Endothelial cell of umbilical vein (primary cell): Measurements from ENCODE around the gene CMTR2. TPM values are rescaled to one million over a fixed set of nuclear protein-coding genes. Genes with fewer than 3 reads are reported as not detected.

Experiments used
- BruUV-seq: library from RNA; stranded (reverse); fragments of 400-500 nt; replicated peaks from 2 replicates; lab custom pipeline; 2021; lab: Mats Ljungman, UMichigan
- CTCF ChIA-PET: fragments of 300-600, 350-600 bp; sonication (Branson Sonifier 250); formaldehyde crosslinking; loops from one replicate; lab custom pipeline; 2021; ENCODE audit warnings: antibody characterized with exemption, inconsistent platforms; lab: Charles Lee
- POLR2A ChIA-PET: fragments of 300-600, 350-600 bp; sonication (Branson Sonifier 250); formaldehyde crosslinking; loops from one replicate; lab custom pipeline; 2021; ENCODE audit warnings: antibody characterized with exemption, inconsistent platforms; lab: Charles Lee
- DNase-seq: peaks from one replicate; pipeline ENCODE4 v3.0.0-alpha.2; 2011; ENCODE audit warnings: low read depth, low spot score
- FAIRE-seq: peaks from 2 replicates; lab custom pipeline; 2011; peaks lifted over from hg19 to GRCh38; lab: Jason Lieb, UNC
- H2AFZ ChIP-seq: 2 replicates; pipeline ENCODE4 v1.6.0; 2012; ENCODE audit warnings: low read depth, low read length, control low read depth, inconsistent platforms
- H3K27ac ChIP-seq: 2 replicates; pipeline ENCODE4 v1.5.1; 2011; ENCODE audit warnings: low read depth, mild to moderate bottlenecking, control low read depth, low read length, moderate library complexity; ENCODE audit not compliant: insufficient read depth
- H3K27me3 ChIP-seq, 2 experiments: 2 replicates each; pipeline versions ENCODE4 v1.6.0 to v1.6.1; 2011; ENCODE audit warnings: low read length in 2 of 2, mixed read lengths in 1 of 2; ENCODE audit not compliant: control insufficient read depth in 2 of 2, insufficient read depth in 2 of 2
- H3K36me3 ChIP-seq, 2 experiments: 2 replicates in 1 of 2; 3 replicates in 1 of 2; pipeline ENCODE4 v1.5.1; 2011; ENCODE audit warnings: low read length in 2 of 2, mild to moderate bottlenecking in 1 of 2, moderate library complexity in 1 of 2; ENCODE audit not compliant: control insufficient read depth in 2 of 2, insufficient read depth in 2 of 2; ENCODE audit errors: extremely low read depth in 1 of 2
- H3K4me1 ChIP-seq: 3 replicates; pipeline ENCODE4 v1.5.1; 2011; ENCODE audit warnings: mild to moderate bottlenecking, low read length; ENCODE audit not compliant: control insufficient read depth, insufficient read depth; ENCODE audit errors: extremely low read depth
- H3K4me2 ChIP-seq: 2 replicates; pipeline ENCODE4 v1.6.1; 2011; ENCODE audit warnings: low read length, control low read depth, mixed read lengths; ENCODE audit not compliant: insufficient read depth
- H3K4me3 ChIP-seq, 3 experiments: fragments of 200-600 bp in 1 of 3; sonication (generic), shearing (Covaris generic) in 1 of 3; replicated peaks in 1 of 3; 2 replicates each; pipeline ENCODE4 v1.5.1; 2011 to 2016; ENCODE audit warnings: control low read depth in 3 of 3, low read length in 3 of 3, mild to moderate bottlenecking in 2 of 3, inconsistent platforms in 1 of 3, low read depth in 1 of 3, moderate library complexity in 1 of 3; ENCODE audit not compliant: insufficient read depth in 1 of 3
- H3K79me2 ChIP-seq: 2 replicates; pipeline ENCODE4 v1.6.0; 2012; ENCODE audit warnings: low read length, inconsistent platforms; ENCODE audit not compliant: control insufficient read depth, insufficient read depth
- H3K9ac ChIP-seq: replicated peaks from 2 replicates; pipeline ENCODE3; 2011; ENCODE audit warnings: low read length, control low read depth; ENCODE audit not compliant: insufficient read depth; ENCODE audit errors: extremely low read depth
- H3K9me1 ChIP-seq: replicated peaks from 3 replicates; pipeline ENCODE4 v1.6.0; 2011; ENCODE audit warnings: mild to moderate bottlenecking, low read length; ENCODE audit not compliant: control insufficient read depth, insufficient read depth; ENCODE audit errors: extremely low read depth
- H3K9me3 ChIP-seq: replicated peaks from 2 replicates; pipeline ENCODE4 v1.5.1; 2012; ENCODE audit warnings: low read length, inconsistent platforms; ENCODE audit not compliant: control insufficient read depth, insufficient read depth
- H4K20me1 ChIP-seq: replicated peaks from 2 replicates; pipeline ENCODE3; 2011; ENCODE audit warnings: mild to moderate bottlenecking, low read length; ENCODE audit not compliant: control insufficient read depth, insufficient read depth; ENCODE audit errors: extremely low read depth
- EZH2 ChIP-seq: IDR thresholded peaks from 2 replicates; pipeline ENCODE4 v1.6.1; 2012; ENCODE audit warnings: borderline replicate concordance, low read depth, mild to moderate bottlenecking, moderate library complexity, low read length, inconsistent platforms; ENCODE audit not compliant: severe bottlenecking
- FOS ChIP-seq: IDR thresholded peaks from 2 replicates; pipeline ENCODE4 v1.6.1; 2011; ENCODE audit warnings: mild to moderate bottlenecking, low read length, moderate library complexity, borderline replicate concordance; ENCODE audit not compliant: insufficient read depth
- GATA2 ChIP-seq: IDR thresholded peaks from 2 replicates; pipeline ENCODE4 v1.7.0; 2011; ENCODE audit warnings: low read depth, mild to moderate bottlenecking, moderate library complexity, mixed read lengths, low read length; ENCODE audit not compliant: insufficient read length, insufficient read depth
- JUN ChIP-seq: IDR thresholded peaks from 2 replicates; pipeline ENCODE4 v1.6.1; 2011; ENCODE audit warnings: borderline replicate concordance, low read depth; ENCODE audit not compliant: insufficient read length, insufficient read depth
- MYC ChIP-seq: IDR thresholded peaks from one replicate; pipeline ENCODE4 v1.6.1; 2011; ENCODE audit warnings: mild to moderate bottlenecking, low read depth, low read length
- POLR2A ChIP-seq: IDR thresholded peaks from 2 replicates; pipeline ENCODE4 v1.6.1; 2012; ENCODE audit warnings: low read depth, mild to moderate bottlenecking, control low read depth, low read length
- POLR2AphosphoS5 ChIP-seq: IDR thresholded peaks from 2 replicates; pipeline ENCODE4 v1.6.1; 2012; ENCODE audit warnings: low read depth, mild to moderate bottlenecking, control low read depth, low read length, moderate library complexity; ENCODE audit not compliant: insufficient read depth
- dilution Hi-C: fragments of 300-500 bp; cut with MboI; formaldehyde crosslinking; loops from one replicate; pipeline ENCODE4 v1.15.0; 2019; ENCODE audit warnings: low sequenced_read_pairs; ENCODE audit not compliant: extremely low pct_ligation_motif_present
- intact Hi-C: fragments of 100-400 bp; cut with micrococcal nuclease; formaldehyde crosslinking; loops from one replicate; pipeline ENCODE4 v1.10.0; 2022
- polyA plus RNA-seq, 4 experiments: library from polyadenylated mRNA; depleted of rRNA in 3 of 4; stranded (reverse) in 3 of 4; unstranded in 1 of 4; fragments of >200 nt; gene quantifications; 2 replicates each; pipeline versions ENCODE4 v1.2.1 to v1.2.3, GENCODE V29; 2011 to 2012; ENCODE audit warnings: missing spikeins in 1 of 4
- total RNA-seq: library from RNA; stranded (reverse); gene quantifications from 2 replicates; pipeline ENCODE4 v1.2.3, GENCODE V29; 2021
- TF ChIP-seq, protein P1 (sequence below): IDR thresholded peaks from 2 replicates; pipeline ENCODE4 v1.6.1; 2011; ENCODE audit not compliant: insufficient read depth, insufficient read length
- TF ChIP-seq, protein P2 (sequence below), 2 donors: IDR thresholded peaks; 1 replicate in 1 of 2; 2 replicates in 1 of 2; pipeline ENCODE4 v1.5.1; 2011; ENCODE audit warnings: low read length in 2 of 2, mild to moderate bottlenecking in 2 of 2, moderate library complexity in 2 of 2, control low read depth in 1 of 2, inconsistent platforms in 1 of 2, low read depth in 1 of 2; ENCODE audit not compliant: insufficient read depth in 1 of 2; ENCODE audit errors: extremely low read depth in 1 of 2

The CMTR2 gene
- total and polyA plus RNA-seq, 2 donors (not counting 3 experiments of a cell fraction or from before 2014, with no cell fraction given): 11.6 to 18.8 TPM

DNA sequence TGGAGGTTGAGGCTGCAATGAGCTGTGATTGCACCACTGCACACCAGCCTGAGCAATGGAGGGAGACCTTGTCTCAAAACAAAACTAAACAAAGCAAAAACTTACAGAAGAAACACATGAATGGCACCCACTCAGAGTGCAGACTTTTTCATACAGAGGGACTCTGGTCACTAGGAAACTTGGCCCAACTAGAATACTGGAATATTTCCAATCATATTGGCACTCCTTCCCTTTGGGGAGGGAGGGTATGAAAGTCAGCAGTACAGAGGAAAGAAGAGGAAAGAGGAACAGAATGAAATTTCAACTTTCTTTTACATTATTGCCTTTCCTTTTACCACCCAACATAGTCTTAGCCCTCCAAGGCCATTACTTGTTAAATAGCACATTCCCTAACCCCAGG, 28.2 kb downstream of the CMTR2 start:
- no peaks in the 10 kb centered on the region for H3K4me1 ChIP-seq
- H3K9me1 ChIP-seq: no peaks in the 10 kb centered on the region
- H3K36me3 ChIP-seq: no peaks in the 10 kb centered on the region
- H3K4me2 ChIP-seq: no peak overlapping the region
- no peaks in the 10 kb centered on the region for H3K79me2 ChIP-seq
- no peak for DNase-seq
- POLR2A ChIA-PET: no interaction called here
- FAIRE-seq: no peak
- H3K9me3 ChIP-seq: no peaks in the 10 kb centered on the region
- intact Hi-C loops (no loop called here), dilution Hi-C loops (no loop called here)
- no peaks in the 10 kb centered on the region for H4K20me1 ChIP-seq
- no peak overlapping the region for H3K27ac ChIP-seq
- CTCF ChIA-PET: no interaction called here
- peaks cover 3 to 9% of the 10 kb centered on the region in 2 experiments for H3K27me3 ChIP-seq
- no peak overlapping the region for H3K4me3 ChIP-seq
- TF ChIP-seq POLR2AphosphoS5 (no peak), POLR2A (no peak), MYC (no peak), EZH2 (no peak), GATA2 (no peak), JUN (no peak), FOS (no peak)
- TF ChIP-seq, protein P1, sequence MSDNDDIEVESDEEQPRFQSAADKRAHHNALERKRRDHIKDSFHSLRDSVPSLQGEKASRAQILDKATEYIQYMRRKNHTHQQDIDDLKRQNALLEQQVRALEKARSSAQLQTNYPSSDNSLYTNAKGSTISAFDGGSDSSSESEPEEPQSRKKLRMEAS: no peak
- TF ChIP-seq, protein P2, sequence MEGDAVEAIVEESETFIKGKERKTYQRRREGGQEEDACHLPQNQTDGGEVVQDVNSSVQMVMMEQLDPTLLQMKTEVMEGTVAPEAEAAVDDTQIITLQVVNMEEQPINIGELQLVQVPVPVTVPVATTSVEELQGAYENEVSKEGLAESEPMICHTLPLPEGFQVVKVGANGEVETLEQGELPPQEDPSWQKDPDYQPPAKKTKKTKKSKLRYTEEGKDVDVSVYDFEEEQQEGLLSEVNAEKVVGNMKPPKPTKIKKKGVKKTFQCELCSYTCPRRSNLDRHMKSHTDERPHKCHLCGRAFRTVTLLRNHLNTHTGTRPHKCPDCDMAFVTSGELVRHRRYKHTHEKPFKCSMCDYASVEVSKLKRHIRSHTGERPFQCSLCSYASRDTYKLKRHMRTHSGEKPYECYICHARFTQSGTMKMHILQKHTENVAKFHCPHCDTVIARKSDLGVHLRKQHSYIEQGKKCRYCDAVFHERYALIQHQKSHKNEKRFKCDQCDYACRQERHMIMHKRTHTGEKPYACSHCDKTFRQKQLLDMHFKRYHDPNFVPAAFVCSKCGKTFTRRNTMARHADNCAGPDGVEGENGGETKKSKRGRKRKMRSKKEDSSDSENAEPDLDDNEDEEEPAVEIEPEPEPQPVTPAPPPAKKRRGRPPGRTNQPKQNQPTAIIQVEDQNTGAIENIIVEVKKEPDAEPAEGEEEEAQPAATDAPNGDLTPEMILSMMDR (IDR thresholded peaks at IDR 0.05; ENCODE audit: extremely low read depth in 1 of 2, insufficient read depth in 1 of 2, low read depth in 1 of 2, low read length in 2 of 2): no peak
- no TSS peak for BruUV-seq
- no peak overlapping the region for H3K9ac ChIP-seq
- no peak overlapping the region for H2AFZ ChIP-seq
